K562 (cell line): ENCODE measurements around the gene ZNF148.

Experiments used
- EZH2 ChIP-seq: IDR thresholded peaks from 2 replicates; pipeline ENCODE4 v1.6.1; 2012; ENCODE audit warnings: low read depth, mild to moderate bottlenecking, inconsistent platforms, low read length, borderline replicate concordance
- FOXK2 ChIP-seq, 2 experiments: fragments of 450-650 bp; IDR thresholded peaks in 1 of 2; conservative IDR thresholded peaks in 1 of 2; 2 replicates each; pipeline ENCODE4 v1.6.1; 2016; ENCODE audit warnings: low read depth in 2 of 2, mild to moderate bottlenecking in 1 of 2
- HNRNPH1 ChIP-seq: fragments of 200-400 bp; formaldehyde crosslinking; optimal IDR thresholded peaks from 2 replicates; pipeline ENCODE3; 2017; ENCODE audit warnings: low read depth, mild to moderate bottlenecking, low read length, moderate library complexity
- HNRNPL ChIP-seq: fragments of 200-400 bp; formaldehyde crosslinking; IDR thresholded peaks from 2 replicates; pipeline ENCODE4 v1.6.1; 2017; ENCODE audit warnings: low read depth, mild to moderate bottlenecking, low read length
- MEF2A ChIP-seq: IDR thresholded peaks from 2 replicates; pipeline ENCODE4 v1.6.1; 2011; ENCODE audit warnings: low read depth, mild to moderate bottlenecking, low read length, moderate library complexity; ENCODE audit not compliant: control insufficient read depth
- NR2C1 ChIP-seq, 2 experiments: fragments of 450-650 bp; IDR thresholded peaks; 2 replicates each; pipeline ENCODE4 v1.6.1; 2017; ENCODE audit warnings: mild to moderate bottlenecking in 2 of 2, antibody characterized with exemption in 1 of 2, inconsistent platforms in 1 of 2, missing compliant biosample characterization in 1 of 2, missing genetic modification characterization in 1 of 2
- SIRT6 ChIP-seq: IDR thresholded peaks from one replicate; pipeline ENCODE4 v1.6.1; 2012; ENCODE audit warnings: low read depth, mild to moderate bottlenecking, control low read depth, inconsistent platforms, low read length, moderate library complexity
- SRF ChIP-seq, 2 experiments: fragments of 250-450, 450-650 bp in 1 of 2; sonication (Bioruptor Pico) in 1 of 2; sonication (generic) in 1 of 2; formaldehyde crosslinking; IDR thresholded peaks; 2 replicates each; pipeline versions ENCODE4 v1.5.0 to v1.5.1; 2020 to 2022; ENCODE audit warnings: mild to moderate bottlenecking in 1 of 2, missing genetic modification reagents in 1 of 2
- TRIM28 ChIP-seq: fragments of 450-650 bp; IDR thresholded peaks from 2 replicates; pipeline ENCODE4 v1.6.1; 2017
- XRCC5 ChIP-seq: fragments of 200-400 bp; formaldehyde crosslinking; IDR thresholded peaks from 2 replicates; pipeline ENCODE4 v1.6.1; 2017; ENCODE audit warnings: low read depth, mild to moderate bottlenecking, low read length
- TF ChIP-seq, protein P1 (sequence below): sonication (generic); formaldehyde crosslinking; IDR thresholded peaks from 2 replicates; pipeline ENCODE4 v1.8.0; 2022; ENCODE audit warnings: mild to moderate bottlenecking, missing genetic modification reagents, borderline replicate concordance
- TF ChIP-seq, protein P2 (sequence below), 3 experiments: IDR thresholded peaks in 2 of 3; conservative IDR thresholded peaks in 1 of 3; 2 replicates each; pipeline ENCODE4 v1.5.1; 2011 to 2012; ENCODE audit warnings: low read length in 3 of 3, mild to moderate bottlenecking in 3 of 3, control low read depth in 2 of 3, improper control_type of control experiment in 1 of 3, inconsistent platforms in 1 of 3, low read depth in 1 of 3, mixed read lengths in 1 of 3, moderate library complexity in 1 of 3; ENCODE audit not compliant: insufficient read depth in 2 of 3
- TF ChIP-seq, protein P3 (sequence below), 2 experiments: fragments of 450-650 bp; formaldehyde crosslinking in 1 of 2; IDR thresholded peaks; 2 replicates each; pipeline versions ENCODE4 v1.4.0 to v1.6.1; 2014 to 2020; ENCODE audit warnings: mild to moderate bottlenecking in 2 of 2, borderline replicate concordance in 1 of 2, low read depth in 1 of 2

DNA sequence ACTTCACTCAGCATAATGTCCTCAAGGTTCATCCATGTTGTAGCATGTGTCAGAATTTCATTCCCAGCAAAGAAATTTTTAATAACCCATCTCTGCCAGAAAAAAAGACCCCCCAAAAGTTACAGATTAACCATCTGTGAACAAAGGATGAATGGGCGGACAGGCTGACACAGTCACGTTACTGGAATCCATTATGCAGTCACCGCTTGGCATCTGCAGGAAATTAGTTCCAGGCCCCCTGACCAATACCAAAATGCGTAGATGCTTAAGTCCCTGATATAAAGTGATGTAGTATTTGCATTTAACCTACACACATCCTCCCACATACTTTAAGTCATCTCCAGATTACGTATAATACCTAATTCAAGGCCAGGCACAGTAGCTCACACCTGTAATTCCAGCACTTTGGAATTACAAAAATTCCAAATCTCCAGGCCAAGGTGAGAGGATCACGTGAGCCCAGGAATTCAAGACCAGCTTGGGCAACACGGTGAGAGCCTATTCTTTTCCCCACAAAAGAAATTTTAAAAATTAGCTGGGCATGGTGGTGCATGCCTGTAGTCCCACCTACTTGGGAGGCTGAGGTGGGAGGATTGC lies 161.1 kb downstream of the ZNF148 start:
- TF ChIP-seq NR2C1 (IDR thresholded peaks at IDR 0.05): no peak
- no peak for TF ChIP-seq NR2C1 (tag; IDR thresholded peaks at IDR 0.05)
- no peak for TF ChIP-seq MEF2A
- no peak for TF ChIP-seq SRF (CRISPR knock-in tag; IDR thresholded peaks at IDR 0.05)
- TF ChIP-seq SIRT6: no peak
- no peak for TF ChIP-seq XRCC5
- no peak for TF ChIP-seq HNRNPH1
- no peak for TF ChIP-seq EZH2
- TF ChIP-seq, protein P1, sequence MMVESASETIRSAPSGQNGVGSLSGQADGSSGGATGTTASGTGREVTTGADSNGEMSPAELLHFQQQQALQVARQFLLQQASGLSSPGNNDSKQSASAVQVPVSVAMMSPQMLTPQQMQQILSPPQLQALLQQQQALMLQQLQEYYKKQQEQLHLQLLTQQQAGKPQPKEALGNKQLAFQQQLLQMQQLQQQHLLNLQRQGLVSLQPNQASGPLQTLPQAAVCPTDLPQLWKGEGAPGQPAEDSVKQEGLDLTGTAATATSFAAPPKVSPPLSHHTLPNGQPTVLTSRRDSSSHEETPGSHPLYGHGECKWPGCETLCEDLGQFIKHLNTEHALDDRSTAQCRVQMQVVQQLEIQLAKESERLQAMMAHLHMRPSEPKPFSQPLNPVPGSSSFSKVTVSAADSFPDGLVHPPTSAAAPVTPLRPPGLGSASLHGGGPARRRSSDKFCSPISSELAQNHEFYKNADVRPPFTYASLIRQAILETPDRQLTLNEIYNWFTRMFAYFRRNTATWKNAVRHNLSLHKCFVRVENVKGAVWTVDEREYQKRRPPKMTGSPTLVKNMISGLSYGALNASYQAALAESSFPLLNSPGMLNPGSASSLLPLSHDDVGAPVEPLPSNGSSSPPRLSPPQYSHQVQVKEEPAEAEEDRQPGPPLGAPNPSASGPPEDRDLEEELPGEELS (CRISPR knock-in tag): no peak
- TF ChIP-seq, protein P2, sequence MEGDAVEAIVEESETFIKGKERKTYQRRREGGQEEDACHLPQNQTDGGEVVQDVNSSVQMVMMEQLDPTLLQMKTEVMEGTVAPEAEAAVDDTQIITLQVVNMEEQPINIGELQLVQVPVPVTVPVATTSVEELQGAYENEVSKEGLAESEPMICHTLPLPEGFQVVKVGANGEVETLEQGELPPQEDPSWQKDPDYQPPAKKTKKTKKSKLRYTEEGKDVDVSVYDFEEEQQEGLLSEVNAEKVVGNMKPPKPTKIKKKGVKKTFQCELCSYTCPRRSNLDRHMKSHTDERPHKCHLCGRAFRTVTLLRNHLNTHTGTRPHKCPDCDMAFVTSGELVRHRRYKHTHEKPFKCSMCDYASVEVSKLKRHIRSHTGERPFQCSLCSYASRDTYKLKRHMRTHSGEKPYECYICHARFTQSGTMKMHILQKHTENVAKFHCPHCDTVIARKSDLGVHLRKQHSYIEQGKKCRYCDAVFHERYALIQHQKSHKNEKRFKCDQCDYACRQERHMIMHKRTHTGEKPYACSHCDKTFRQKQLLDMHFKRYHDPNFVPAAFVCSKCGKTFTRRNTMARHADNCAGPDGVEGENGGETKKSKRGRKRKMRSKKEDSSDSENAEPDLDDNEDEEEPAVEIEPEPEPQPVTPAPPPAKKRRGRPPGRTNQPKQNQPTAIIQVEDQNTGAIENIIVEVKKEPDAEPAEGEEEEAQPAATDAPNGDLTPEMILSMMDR (IDR thresholded peaks at IDR 0.05 in 2 of 3, conservative IDR thresholded peaks at IDR 0.05 in 1 of 3; ENCODE audit: insufficient read depth in 2 of 3, low read depth in 1 of 3, low read length in 3 of 3): no peak
- TF ChIP-seq FOXK2 (conservative IDR thresholded peaks at IDR 0.05 in 1 of 2, IDR thresholded peaks at IDR 0.05 in 1 of 2; ENCODE audit: low read depth in 2 of 2): no peak
- no peak for TF ChIP-seq HNRNPL
- TF ChIP-seq, protein P3, sequence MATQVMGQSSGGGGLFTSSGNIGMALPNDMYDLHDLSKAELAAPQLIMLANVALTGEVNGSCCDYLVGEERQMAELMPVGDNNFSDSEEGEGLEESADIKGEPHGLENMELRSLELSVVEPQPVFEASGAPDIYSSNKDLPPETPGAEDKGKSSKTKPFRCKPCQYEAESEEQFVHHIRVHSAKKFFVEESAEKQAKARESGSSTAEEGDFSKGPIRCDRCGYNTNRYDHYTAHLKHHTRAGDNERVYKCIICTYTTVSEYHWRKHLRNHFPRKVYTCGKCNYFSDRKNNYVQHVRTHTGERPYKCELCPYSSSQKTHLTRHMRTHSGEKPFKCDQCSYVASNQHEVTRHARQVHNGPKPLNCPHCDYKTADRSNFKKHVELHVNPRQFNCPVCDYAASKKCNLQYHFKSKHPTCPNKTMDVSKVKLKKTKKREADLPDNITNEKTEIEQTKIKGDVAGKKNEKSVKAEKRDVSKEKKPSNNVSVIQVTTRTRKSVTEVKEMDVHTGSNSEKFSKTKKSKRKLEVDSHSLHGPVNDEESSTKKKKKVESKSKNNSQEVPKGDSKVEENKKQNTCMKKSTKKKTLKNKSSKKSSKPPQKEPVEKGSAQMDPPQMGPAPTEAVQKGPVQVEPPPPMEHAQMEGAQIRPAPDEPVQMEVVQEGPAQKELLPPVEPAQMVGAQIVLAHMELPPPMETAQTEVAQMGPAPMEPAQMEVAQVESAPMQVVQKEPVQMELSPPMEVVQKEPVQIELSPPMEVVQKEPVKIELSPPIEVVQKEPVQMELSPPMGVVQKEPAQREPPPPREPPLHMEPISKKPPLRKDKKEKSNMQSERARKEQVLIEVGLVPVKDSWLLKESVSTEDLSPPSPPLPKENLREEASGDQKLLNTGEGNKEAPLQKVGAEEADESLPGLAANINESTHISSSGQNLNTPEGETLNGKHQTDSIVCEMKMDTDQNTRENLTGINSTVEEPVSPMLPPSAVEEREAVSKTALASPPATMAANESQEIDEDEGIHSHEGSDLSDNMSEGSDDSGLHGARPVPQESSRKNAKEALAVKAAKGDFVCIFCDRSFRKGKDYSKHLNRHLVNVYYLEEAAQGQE (IDR thresholded peaks at IDR 0.05; ENCODE audit: borderline replicate concordance): no peak
- TF ChIP-seq, protein P3 (CRISPR knock-in tag; IDR thresholded peaks at IDR 0.05; ENCODE audit: low read depth): no peak
- no peak for TF ChIP-seq TRIM28
